GM18508 (cell line): ENCODE data around the gene DELE1.

Source experiments
- ATAC-seq: cut with Tn5 transposase; IDR thresholded peaks from one replicate; pipeline ENCODE4 v1.9.1; 2021; ENCODE audit warnings: moderate number of reproducible peaks; ENCODE audit not compliant: insufficient read depth, unreplicated experiment

DELE1 gene, protein sequence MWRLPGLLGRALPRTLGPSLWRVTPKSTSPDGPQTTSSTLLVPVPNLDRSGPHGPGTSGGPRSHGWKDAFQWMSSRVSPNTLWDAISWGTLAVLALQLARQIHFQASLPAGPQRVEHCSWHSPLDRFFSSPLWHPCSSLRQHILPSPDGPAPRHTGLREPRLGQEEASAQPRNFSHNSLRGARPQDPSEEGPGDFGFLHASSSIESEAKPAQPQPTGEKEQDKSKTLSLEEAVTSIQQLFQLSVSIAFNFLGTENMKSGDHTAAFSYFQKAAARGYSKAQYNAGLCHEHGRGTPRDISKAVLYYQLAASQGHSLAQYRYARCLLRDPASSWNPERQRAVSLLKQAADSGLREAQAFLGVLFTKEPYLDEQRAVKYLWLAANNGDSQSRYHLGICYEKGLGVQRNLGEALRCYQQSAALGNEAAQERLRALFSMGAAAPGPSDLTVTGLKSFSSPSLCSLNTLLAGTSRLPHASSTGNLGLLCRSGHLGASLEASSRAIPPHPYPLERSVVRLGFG

DNA sequence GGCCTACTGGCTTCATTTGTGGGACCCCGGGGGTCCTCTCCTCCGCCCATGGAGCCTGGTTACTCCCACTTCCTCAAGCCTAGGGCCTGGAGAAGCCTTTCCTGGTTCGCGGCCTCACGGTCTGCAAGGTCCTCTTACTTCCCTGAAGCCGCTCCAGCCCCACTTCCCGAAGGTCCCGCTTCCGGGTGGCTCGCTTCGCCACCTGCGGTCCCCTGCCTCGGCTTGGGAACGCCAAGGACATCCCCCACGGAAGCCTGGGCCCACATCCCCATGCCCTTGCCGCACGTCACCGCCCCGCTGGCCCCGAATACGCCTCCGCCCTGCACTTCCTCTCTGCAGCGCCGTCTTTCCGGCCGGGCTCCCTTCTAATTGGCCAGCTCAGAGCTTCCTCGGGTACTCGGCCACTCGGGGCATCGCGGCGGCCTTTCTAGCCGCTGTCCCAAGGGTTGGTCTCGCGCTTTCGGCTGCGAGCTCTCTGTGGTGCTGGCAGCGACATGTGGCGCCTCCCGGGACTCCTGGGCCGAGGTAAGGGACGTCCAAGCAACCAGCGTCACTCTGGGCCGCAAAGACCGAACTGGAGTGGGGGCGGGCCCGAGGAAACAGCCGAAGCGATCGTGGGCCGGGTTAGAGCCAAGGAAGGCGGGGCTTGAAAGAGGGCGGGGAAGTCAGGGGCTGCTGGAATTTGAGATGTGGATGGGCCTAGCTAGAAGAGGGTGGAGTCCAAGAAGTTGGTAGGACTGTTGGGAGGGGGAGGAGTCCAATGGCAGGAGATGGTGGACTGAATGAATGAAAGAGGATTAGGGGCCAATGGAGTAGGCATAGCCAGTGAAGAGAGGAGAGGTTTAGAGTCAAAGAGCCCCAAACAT is at the start of gene DELE1:
TSS of gene DELE1 (plus strand) at position 424 of the 866 bp plus-strand sequence. CDS start at position 495, 71 bp downstream.
- ATAC-seq = peak; percentile 85

DNA sequence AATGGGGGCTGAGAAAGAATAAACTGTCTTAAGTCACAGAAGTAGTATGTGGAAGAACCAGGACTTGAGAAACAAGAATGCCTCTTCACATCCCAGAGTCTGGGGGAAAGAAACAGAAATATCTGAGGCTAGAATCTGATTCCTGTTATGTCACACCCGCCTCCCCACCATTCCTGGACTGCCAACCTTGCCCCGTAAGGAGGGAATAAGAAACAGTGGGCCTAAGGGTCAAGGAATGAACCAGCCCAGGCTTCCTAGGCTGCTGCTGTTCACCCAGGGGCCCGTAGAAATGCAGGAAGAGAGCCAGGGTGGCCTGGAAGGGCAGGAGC is 49.8 kb upstream of the DELE1 start:
- ATAC-seq = no peak

DNA sequence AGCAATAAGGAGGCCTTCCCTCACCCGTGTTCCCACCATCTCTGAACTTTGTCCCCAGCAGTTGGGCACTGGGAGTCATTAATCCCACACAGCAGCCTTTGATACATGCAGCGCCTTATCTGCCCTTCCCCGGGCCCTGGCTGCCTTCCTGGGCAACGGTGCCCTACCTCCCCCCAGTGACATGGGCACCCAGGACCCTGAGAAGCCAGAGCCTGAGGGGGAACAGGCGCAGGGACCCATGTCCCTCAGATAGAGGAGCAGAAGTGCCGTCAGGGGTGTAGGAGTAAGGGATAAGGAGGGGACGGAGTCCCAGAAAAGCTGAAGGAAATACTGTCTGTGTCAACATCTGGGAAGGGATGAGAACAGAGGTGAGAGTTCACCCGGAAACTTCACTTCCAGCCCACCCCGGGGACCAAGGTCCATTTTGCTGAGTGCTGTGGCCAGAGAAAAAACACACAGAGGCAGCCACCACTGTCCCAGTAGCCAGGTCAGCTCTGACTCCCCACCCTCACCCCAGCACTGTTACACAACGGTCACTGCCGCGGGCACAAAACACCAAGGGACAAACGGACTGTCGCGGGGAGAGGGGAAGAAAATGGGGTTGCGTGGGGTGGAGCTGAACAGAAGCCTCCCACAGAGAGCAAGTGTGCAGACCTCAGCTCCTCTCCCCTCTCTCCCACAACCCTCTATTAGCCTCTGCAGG is 49.3 kb upstream of the DELE1 start:
- no peak for ATAC-seq

DNA sequence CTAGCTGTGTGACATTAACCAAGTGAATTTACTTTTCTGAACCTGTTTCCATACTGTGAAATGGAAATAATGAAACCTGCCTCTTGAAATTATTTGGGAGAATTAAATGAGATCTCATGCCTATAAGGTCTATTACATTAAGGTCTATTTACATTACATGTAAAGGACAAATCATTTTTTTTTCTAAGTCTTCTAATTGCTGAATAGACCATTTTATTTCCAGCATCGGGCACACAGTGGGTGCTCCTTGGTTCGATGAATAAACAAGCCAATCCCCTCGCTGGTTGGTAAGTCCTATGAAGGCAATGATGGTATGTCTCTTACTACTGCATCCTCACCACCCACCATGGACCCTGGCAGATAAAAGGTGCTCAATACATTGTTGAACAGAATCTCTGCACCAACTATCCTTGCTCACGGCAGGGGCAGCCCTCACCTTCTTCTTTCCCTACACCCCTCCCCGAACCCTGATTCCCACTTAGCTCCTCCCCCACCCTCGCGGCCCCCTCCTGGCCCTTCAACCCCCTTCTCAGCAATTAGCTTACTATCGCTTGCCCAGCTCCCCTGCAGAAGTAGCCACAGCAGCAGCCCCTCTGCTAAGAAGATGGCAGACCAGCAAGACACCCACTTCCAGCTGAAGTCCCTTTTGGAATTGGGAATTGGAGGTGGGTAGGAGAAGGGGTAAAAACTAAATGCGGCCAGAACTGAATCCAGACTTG is 48.5 kb upstream of the DELE1 start:
- no peak for ATAC-seq

DNA sequence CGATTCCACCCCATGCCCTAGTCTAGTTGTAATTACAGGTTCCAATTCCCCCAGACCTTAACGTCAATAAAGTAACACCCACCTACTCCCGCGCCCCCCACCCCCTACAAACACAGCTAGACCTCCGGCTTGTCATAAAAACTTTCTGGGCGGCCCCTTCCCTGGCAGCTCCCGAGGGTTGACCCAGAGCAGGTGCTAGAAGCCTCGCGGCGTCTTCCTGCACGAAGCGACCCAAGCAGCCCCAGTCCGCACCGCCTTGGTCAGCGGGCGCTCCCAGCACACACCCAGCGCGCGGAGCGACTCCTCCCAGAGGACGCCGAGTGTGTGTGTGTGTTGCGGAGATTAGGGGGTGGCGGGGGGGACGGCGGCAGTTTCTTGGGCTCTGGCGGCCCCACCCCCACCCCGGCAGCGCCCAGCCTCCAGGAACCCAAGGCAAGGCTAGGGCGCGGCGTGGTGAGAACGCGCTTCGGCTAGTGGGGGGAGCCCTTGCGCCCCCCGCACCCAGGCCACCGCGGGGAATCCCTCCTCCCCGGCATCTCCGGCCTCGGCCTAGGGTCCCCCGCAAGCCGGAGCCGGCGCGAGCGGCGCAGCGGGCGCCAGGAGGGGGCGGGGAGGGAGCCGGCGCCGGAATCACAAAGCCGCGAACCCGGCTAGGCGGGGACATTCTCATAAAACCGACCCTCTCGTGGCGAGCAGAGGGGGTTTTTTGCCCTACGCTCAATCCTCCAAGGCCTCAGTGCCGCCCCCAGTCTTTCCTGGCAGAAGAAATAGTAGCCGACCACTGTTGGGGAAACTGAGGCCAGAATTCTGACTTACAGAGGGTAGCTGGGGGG is 47.7 kb upstream of the DELE1 start:
- ATAC-seq = no peak

DNA sequence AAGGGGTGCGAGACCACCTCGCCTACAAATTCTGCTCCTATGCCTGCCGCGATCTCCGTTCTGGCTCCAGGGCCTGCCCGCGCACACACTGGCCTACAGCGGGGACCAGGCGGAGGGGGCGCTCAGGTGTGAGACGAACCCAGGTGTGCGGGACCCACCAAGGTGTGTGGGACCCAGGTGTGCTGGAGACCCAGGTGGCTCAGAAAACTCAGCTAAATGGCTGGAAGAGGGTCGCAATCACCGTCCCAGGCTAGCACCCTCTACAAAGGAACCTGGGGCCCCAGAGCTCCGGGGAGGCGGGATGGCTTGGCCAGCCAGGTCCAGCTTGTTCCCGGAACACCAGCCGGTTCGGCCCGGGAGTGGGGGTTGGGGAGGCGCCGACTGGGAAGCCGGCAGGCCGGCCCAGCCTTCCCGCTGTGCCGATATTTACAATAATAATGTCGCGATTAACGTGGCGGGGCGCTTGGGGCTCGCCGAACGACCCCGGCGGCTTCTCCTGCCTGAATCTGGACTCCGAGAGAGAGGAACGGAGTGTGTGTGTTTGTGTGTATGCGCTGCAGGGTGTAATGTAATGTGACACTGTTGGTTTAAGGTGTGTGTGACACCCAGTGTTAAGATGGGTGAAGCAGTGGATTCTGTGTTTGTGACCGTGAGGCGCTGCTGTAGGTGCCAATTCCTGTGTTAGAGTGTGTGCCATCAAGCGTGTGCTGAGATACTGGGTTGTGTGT is 46.9 kb upstream of the DELE1 start:
- ATAC-seq = no peak

DNA sequence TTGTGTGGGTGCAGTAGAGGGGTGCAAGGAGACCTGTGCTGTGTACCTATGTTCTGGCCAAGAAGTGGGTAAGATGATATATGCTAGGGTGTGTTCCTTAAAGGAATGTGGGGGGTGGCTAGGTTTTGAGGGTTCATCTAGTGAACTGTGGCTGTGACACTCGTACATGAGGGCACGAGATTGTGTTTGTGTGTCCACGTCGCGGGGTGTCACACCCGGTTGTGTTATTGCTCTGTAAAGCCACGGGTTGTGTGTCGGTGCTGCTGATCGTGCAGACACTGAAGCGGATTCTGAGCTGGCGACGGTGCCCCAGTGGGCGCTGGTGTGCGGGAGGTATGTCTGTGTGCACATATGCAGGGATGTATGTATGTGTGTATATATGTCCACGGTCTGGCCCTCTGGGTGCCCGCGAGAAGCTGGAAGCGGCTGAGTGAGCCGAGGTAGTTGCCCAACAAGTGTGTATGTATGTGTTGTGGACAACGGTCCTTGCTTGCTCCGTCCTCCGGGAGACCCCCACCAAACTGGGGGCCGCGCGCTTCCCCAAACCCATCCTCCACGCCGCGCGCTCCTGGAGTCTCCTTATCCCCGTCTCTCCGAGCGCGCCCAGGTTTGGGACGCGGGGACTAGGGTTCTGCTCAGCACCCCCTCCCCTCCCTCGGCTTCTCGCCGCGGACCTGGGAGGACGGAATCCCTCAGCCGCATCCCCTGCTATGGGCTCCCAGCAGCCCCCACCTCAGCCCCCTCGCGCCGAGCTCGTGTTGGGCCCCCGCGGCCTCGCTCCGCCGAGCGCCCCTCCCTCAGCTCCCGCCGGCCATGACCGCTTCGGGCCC is 46.1 kb upstream of the DELE1 start:
- ATAC-seq = no peak

DNA sequence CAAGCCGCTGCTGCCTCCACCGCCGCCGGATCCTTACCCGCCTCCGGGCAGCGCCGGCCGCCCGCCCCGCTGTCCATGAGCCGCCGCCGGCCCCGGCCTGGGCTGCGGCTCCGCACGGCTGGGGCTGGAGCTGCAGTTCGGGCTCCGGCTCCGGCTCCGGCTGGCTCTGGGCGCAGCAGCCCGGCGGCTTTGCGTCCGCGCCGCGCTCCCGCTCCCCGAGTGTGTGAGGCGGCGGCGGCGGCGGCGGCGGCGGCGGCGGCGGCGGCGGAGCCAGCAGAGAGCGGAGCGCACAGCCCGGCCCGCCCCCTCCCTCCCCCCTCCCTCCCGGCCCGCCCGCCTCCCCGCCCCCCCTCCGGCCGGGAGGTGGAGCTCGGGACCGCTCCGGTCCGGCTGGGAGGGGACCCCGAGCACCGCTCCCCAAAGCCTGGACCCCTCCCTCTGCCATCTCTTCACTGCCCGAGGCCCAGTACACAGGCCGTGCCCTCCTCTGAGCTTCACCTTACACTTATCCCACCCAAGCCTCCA is 45.4 kb upstream of the DELE1 start, which contains the start of gene PCDH1:
TSS of gene PCDH1 (minus strand) at position 225 of the 525 bp plus-strand sequence. CDS start at position 77, 148 bp downstream.
- ATAC-seq = no peak

DNA sequence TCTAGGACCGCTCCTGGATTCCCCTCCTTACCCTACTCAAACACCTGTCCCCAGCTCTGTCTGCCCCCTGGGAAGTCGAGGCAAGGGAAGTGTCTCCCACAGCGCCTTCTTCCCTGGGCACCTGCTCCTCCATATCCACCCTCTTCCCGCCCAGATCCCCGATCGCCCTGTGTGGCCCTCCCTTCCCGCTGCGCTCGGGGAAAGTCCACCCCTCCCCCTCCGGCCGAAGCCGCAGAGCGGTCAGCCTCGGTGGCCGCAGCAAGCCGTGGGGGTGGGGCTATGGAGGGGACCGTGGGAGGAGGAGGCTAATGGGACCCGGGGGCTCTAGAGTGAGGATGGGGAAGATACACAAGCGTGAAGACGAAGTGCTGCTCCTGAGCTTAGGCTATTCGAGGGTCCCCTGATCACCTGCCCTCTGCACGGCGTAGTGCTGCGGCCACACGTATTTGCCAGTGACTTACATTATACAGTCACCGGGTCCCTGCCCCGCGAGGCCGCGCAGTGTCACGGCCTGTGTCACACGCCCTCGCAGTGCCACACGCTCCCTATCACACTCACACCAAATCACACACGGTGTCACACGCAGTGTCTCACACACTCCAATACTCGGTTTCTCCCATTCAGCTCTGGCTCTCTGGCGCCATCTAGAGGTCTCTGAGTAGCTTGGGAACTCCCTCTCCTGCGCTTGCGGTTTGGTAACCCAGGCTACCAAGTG is 44.8 kb upstream of the DELE1 start:
- peak; percentile 88 for ATAC-seq

DNA sequence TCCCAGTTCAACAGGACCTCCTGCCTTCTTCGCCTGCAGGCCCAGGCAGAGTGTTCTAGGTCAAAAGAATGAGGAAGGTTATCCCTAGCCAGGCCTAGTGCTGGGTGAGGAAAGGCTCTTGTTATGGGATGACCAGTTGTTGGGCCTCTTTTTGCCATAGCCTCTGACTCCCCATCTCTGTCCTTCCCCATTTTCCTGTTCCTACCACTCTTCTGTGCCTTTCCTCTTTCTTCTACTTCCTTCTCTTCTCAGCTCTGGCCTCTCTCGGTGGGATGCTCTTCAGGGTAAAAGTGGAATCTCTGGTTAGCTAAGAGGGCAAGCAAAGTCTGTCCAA is 44.3 kb upstream of the DELE1 start:
- no peak for ATAC-seq

DNA sequence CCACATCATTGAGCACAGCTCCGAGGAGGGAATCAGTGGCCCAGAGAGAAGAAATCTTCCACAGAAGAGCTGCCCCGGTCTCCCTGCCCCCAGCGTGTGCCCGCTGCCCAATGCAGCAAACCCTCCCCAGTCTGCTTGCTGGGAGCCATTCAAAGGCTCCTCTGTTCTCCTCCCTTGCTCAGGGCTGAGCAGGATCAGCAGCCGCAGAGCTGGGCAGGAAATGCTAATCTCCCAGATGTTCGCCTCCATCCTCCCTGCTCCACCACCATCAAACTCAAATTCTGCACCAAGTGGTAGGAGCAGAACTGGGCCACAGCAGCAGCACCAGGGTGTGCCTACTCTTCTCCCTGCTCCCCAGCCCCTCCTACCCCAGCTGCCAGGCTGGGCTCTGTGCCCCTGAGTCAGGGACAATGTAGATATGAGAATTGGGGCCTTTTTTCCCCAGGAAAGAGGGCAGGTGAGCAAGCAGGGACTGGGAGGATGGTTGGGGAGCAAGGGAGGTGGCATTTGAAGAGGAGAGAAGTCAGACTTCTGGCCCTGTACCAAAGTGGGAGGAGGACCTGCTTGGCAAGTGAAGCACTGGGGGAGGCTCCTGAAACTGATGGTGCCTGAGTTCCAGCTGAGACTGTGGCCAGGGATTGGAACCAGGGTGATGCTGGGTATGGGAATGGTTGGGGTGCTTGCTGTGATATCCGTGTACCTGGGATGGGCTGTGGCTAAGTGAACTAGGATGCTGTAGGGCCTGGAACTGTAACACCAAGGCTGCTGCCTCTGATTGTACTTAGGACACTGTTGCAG is 43.5 kb upstream of the DELE1 start:
- no peak for ATAC-seq

DNA sequence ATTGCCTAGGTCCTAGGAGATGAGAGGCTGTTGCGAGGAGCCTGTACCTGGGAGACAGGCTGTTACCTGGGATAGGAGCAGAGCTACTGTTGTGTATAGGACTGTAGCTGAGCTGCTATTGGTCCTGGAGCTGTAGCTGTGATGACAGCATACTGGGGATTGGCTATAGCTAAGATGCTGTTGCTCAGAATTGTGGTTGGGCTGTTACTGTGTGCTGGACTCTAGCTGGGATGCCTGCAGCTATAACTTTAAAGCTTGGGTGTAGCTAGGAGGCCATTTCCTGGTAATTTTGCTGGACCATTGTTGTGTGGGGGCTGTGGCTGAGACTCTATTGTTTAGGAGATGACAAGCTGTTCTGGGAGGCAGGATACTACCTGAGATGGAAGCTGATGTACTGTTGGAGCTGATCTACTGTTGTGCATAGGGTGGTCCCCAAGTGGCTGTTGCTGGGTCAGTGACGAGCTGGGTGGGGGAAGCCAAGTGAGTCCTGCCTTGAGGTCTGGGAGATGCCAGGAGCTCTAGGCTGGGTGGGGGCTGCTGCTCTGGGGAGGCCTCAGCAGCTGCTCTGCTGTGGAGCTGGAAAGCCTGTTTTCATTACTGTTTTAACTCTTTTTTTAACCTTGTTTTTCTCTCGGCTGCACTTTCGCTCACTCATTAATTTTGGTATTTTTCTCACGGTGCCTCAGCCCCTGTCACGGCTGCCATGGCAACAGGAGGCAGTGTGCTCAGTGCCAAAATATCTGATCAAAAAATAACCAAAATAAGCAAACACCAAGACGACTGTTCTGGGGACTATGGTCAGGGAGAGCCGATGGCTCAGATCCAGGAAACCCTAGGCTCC is 42.5 kb upstream of the DELE1 start:
- ATAC-seq = no peak

DNA sequence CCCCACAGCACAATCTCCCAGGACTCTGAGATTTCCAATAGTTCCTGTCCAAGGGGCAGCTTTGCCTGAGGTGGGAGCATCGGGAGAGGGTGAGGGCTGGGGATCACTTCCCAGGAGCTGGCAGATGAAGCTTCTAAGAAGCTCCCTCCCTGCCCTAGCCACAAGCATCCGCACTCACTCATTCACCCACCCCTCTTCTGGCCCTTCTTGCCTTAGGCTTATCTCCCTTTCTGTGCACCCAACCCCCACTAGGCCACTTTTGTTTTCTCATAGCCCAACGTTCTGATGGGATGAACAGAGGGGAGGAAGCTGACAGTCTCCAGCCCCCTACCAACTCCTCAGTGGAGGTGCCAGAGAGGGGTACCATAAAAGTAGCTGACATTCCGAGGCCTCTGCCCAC is 41.8 kb upstream of the DELE1 start:
- ATAC-seq = no peak

DNA sequence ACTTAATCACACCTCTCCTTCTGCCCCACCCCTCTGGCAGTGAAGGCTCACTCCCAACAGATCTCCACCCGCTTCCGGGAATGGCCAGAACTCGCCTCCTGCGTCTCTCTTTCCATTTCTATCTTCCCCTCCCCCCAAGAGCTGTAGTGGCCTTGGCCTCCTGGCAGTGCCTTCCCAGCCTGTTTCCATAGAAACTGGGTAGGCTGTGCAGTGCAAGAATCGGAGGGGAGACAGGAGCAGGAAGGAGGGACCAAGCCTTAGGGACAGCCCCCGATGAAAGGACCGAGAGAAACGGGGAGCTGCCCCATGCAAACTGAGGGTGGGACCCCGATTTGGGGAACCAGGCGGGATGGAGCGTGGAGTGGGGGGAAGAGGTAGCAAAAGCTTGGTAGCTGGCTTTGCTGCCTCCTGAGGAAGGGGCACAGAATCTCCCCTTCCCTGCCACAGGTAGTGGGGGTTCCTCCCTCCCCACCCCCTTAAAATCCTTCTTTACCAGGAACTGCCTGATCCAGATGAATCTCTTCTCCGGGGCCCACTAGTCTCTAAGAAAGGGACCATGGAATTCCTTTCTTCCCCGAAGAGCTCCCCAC is 41.0 kb upstream of the DELE1 start:
- ATAC-seq = no peak
